HuH-7.5 (cell line): ENCODE measurements around the gene KANTR.
"Not testable (repeated sequence)": the region's sequence is repeated elsewhere in the genome, so short reads cannot be mapped to it uniquely, and the experiment has no call there.

Source experiments
- DNase-seq: peaks from one replicate; pipeline ENCODE4 v3.0.0; 2011; ENCODE audit warnings: low spot score

The KANTR gene

DNA sequence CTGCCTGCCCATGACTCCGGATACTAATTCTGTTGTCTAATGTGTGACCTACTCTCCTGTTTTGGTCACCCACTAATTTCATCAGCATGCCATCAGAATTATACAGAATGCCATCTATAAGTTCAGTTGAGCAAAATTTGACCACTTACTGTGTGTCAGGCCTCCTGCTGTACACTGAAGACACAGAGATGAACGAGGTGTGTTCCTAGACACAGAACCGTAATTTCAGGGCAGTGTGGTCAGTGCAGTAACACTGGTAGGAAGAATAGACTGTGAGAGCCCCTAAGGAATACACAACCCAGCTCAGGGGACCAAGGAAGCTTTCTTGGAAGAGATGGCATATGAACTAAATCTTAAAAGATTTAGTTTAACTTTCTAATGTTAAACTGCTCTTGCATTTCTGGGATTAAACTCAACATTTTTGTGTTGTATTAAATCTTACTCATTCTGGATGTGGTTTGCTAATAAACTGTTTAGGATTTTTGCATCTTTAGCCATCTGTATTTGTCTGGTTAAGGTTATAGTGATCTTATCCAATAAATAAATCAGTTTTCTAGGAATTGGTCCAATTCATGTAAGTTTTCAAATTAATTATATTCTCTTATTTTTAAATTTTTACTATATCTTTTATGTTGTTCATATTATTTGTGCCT, 34.3 kb downstream of the KANTR start:
- DNase-seq = no peak

DNA sequence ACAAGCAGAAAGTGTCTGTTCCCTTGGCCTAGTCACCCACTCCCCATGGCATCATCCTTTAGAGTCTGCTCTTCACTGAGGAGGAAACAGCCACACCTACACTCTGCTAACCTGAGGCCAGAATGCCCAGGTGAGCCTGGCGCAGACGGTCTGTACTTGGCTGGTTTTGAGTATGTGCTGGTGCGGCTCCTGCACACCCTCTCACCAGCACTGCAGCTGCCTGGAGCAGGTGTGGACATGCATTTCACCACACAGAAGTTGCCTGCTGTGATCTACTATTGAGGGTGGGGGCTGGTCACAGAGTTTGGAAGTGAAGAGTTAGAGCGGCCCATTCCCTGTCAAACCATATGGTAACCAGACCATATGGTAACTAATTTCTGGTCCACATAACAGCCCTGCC, 39.5 kb downstream of the KANTR start:
- no peak for DNase-seq

DNA sequence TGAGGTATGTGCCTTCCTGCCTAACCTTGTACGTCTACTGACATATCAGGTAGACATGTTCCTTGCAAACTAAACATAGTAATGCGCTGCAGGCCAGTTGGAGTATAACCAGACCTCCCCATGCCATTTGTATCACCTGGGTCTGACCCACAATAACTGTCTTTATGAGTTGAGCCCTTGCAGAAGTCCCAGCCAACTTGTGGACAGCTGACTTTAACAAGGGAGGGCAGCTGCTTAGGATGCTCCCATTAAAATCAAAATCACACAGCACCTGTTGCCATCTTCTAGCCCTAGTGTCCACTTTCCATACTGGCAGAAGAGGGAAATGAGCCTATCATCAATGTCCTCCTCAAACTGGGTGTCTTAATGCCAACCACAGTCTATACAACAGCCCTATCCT, 41.6 kb downstream of the KANTR start:
- no peak for DNase-seq

DNA sequence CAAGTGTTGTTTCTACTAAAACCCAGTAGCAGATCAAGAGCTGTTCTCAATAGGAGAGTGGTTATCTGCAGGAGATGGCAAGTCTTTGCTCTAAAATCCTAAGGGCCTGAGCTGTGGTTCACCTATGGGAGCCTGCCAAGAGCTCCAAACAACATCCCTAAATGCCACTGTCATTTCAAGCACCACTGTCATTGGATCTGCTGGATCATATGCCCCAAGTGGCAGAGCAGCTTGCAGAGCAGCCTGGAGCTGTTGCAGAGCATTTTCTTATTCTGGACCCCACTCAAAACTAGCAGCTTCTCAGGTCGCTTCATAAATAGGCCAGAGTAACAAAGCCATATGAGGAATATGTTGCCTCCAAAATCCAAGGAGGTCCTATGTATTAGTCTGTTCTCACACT, 59.6 kb downstream of the KANTR start:
- no peak for DNase-seq

DNA sequence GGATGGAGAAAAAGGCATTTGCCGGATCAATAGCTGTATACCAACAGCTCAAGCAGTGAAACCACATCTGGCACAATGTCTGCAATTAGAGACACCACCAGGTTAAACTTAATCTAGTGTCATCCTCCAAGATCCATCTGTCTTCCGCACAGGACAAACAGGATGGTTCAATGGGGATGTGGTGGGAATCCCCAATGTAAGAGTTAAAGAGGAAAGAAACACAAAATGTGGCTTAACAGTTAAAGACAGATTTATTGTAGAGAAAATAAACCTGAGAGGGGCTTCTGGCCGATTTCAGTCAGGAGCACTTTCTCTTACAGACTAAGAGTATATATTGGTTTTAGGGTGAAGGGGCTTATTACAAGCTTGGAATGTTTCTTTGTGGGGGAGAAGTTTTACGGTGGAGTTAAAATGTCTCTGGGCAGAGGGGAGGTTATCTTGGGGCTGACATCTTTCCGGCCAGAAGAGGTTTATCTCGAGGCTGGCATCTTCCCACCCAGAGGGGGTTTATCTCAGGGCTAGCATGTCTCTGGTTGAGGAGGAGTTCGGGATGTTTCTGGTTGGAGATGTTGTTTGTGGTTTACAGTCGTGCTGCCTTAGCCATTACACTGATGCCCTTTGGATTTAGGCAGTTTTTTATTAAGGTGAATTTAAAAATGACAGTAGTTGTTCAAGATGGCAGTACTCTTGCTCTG, 61.7 kb downstream of the KANTR start:
- no peak for DNase-seq

DNA sequence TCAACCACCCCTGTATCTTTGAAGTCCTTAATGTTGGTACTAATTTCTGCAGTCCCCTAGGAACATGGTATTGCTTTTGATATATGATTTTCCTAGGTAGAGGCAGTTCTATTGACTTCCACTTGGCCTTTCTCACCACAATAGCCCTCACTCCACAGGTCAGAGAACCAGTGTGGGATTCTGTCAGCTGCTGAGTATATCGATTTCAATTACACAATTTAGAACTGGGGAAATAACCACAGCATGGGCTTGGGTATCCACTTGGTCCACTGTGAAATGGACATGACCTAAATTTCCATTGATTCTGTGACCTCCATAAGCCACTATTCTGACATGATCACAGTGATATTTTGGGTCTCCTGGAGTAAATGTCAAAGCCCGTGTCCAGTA, 62.3 kb downstream of the KANTR start:
- DNase-seq = no peak

DNA sequence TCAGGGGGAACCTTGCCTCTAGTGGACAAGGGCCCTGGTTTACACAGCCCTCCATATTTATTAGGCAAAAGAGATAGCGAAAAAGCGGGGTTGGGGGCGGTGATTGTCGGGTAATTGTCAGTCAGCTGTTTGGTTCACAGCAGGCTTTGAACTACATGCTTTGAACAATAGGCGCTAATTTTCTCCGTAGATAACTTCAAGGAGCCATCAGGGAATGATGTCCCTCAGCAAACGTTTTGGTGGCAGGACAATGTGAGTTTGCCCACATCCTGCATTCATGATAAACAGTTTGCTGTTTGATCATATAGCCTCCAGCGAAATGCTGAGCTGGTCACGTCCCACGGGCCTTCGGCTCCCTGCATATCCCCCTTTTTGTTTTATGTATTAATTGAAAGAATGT, 65.2 kb downstream of the KANTR start:
- DNase-seq = no peak

DNA sequence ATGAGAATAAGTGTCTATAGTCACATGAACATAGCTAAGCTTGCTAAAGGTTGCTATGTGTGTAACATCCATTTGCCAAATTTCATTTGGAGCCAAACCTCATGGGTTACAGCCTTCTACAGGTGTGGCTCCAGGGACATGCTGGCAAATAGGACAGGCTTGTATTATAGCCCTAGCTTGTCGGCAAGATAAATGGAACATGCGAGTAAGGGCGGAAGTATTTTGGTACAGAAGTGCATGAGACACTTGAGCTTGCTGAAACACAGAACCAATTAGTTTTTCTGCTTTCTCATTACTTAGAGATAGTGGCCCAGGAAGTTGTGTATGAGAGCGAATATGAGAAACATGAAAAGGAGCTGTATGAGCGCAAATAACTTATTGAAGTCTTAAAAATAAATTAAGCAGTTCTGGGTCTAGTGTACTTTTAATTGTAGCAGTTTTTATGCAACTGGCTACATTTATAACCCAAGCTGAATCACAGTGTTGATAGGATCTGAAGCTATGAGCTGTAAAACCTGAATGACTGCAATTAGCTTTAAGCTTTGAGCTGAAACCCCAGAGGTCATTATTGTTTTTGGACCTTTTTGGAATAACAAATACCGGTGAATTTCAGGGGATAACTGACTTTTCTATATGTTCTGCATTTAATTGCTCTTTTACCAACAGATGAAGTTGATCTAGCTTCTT, 66.5 kb downstream of the KANTR start:
- no peak for DNase-seq

DNA sequence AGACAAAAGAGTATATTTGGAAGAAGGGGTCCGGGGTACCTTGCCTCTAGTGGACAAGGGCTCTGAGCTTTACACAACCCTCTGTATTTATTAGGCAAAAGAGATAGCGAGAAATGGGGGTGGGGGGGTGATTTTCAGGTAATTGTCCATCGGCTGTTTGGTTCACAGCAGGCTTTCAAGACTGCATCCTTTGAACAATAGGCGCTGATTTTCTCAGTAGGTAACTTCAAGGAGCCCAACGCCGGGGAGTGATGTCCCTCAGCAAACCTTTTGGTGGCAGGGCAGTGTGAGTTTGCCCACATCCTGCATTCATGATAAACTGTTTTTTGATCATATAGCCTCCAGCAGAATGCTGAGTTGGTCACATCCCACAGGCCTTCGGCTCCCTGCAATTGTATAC, 69.5 kb downstream of the KANTR start:
- no peak for DNase-seq

DNA sequence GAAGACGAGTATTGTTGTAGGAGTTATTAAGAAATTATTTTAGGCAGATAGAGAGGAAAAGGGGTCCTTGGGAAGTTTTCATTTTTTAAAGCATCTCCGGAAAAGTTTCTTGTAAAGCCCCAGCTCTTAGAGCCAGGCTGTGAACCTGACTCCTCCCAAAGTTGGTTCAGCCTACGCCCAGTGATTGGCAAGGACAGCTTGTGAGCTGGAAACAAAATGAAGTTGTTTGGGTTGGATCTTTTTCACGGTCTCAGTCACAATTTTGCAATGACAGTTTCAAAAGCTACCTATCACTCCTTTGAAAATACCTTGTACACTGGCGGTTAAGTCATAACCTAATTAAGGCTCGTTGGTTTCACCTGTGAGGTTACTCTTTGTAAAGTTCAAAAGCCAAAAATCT, 70.6 kb downstream of the KANTR start:
- DNase-seq = not testable (repeated sequence)

DNA sequence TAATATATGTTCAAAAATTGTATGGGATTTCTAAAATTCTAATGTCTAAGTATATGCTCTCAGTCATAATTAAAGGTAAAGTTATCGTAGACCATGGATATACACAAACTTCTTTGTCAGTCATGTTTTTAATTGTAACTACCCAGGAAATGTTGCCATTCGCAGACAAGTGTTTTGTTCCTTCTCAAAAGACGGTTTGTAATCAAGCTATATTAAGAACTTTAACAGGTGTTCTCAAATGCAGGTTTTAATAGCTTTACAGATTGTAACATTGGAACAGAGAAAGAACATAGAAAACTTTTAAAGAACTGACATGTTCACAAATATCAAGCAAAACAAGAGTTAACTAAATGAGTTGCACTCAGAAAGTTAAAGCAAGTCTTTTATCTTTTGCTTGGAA, 72.2 kb downstream of the KANTR start:
- no peak for DNase-seq

DNA sequence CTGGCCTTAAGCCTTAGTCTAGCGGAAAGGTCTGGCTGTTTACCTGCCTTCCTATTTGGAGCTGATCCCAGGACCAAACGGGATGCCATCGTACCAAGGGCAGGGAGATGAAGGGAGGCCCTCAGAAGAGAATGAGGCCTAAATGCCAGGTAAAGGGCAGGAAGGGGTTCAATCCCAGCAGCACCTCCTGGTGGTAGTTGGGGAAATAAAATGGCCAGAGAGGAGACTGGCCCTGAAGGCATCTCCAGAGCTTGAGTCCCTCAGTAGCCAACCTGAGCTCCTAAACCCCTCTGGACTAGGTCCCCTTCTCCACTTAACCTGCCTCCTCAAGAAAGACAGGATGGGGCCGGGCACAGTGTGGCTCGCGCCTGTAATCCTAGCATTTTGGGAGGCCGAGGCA, 77.4 kb downstream of the KANTR start:
- no peak for DNase-seq
